HG03565 (cell line): Measurements from ENCODE around the gene SGK1.
"Not testable (repeated sequence)": the region's sequence is repeated elsewhere in the genome, so short reads cannot be mapped to it uniquely, and the experiment has no call there.

Experiments
- ATAC-seq: cut with Tn5 transposase; IDR thresholded peaks from one replicate; pipeline ENCODE4 v1.9.1; 2021; ENCODE audit warnings: mild to moderate bottlenecking, moderate library complexity; ENCODE audit not compliant: unreplicated experiment

The SGK1 gene

GRCh38 chr6:134307075-134307474 is 10.8 kb downstream of the SGK1 start:
- no peak for ATAC-seq

GRCh38 chr6:134304381-134304780 is 13.5 kb downstream of the SGK1 start:
- not testable (repeated sequence) for ATAC-seq

- no peak for ATAC-seq
Measured at GRCh38 chr6:134303891-134304290, 14.0 kb downstream of the SGK1 start.

- no peak for ATAC-seq
Measured at GRCh38 chr6:134299236-134299635, 18.7 kb downstream of the SGK1 start.

- no peak for ATAC-seq
Measured at GRCh38 chr6:134296762-134297161, 21.1 kb downstream of the SGK1 start.

- ATAC-seq, result peak; percentile 75
Measured at GRCh38 chr6:134295953-134296553, 21.9 kb downstream of the SGK1 start.

- no peak for ATAC-seq
Measured at GRCh38 chr6:134293659-134294161, 24.2 kb downstream of the SGK1 start.

GRCh38 chr6:134291156-134291555 is 26.8 kb downstream of the SGK1 start:
- no peak for ATAC-seq

GRCh38 chr6:134289204-134289575 is 28.7 kb downstream of the SGK1 start:
- no peak for ATAC-seq

GRCh38 chr6:134288538-134289203 is 29.2 kb downstream of the SGK1 start:
- peak; percentile 65 for ATAC-seq

GRCh38 chr6:134287859-134288537 is 29.9 kb downstream of the SGK1 start:
- peak; percentile 31 for ATAC-seq

- no peak for ATAC-seq
Measured at GRCh38 chr6:134282816-134283215, 35.1 kb downstream of the SGK1 start.

GRCh38 chr6:134281388-134281787 is 36.5 kb downstream of the SGK1 start:
- ATAC-seq, result no peak

GRCh38 chr6:134278000-134278399 is 39.9 kb downstream of the SGK1 start:
- no peak for ATAC-seq

GRCh38 chr6:134276891-134277377 is 41.0 kb downstream of the SGK1 start:
- ATAC-seq, result not testable (repeated sequence)

GRCh38 chr6:134272374-134272773 is 45.5 kb downstream of the SGK1 start:
- ATAC-seq, result no peak

GRCh38 chr6:134267917-134268361 is 50.0 kb downstream of the SGK1 start:
- no peak for ATAC-seq

GRCh38 chr6:134266776-134267175 is 51.1 kb downstream of the SGK1 start:
- ATAC-seq, result no peak

GRCh38 chr6:134261766-134262165 is 56.1 kb downstream of the SGK1 start:
- no peak for ATAC-seq

- no peak for ATAC-seq
Measured at GRCh38 chr6:134258849-134259306, 59.0 kb downstream of the SGK1 start.

GRCh38 chr6:134257516-134257915 is 60.4 kb downstream of the SGK1 start:
- no peak for ATAC-seq

GRCh38 chr6:134256862-134257261 is 61.0 kb downstream of the SGK1 start:
- ATAC-seq, result no peak
